ENCODE measurements around the gene PTCD3. TPM values are rescaled to one million over a fixed set of nuclear protein-coding genes. Genes with fewer than 3 reads are reported as not detected.

Gene PTCD3
- total RNA-seq, 1 experiment from 2014 or later = 202 TPM

DNA sequence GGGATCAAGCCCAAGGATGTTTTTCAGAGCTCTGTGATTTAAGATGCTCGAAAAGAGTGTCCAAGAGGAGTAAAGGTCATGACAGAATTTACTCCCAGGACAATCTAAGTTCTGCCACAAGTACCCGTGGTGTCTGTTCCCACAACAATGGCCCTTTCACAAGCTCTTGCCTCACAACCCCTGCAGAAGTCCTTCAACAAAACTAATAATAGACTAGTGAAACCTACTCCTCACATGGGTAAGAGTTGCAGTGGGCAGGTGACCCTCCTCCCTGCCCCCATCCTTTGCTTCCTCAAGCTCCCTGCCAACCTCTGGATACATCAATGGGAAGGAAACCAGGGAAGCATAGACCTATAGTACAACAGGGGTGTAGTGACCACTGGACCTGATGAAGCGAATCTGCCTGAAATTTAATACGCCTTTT lies 34.9 kb downstream of the PTCD3 start:
- DNase-seq (ENCODE audit: extremely low read depth, low read depth) = no peak

DNA sequence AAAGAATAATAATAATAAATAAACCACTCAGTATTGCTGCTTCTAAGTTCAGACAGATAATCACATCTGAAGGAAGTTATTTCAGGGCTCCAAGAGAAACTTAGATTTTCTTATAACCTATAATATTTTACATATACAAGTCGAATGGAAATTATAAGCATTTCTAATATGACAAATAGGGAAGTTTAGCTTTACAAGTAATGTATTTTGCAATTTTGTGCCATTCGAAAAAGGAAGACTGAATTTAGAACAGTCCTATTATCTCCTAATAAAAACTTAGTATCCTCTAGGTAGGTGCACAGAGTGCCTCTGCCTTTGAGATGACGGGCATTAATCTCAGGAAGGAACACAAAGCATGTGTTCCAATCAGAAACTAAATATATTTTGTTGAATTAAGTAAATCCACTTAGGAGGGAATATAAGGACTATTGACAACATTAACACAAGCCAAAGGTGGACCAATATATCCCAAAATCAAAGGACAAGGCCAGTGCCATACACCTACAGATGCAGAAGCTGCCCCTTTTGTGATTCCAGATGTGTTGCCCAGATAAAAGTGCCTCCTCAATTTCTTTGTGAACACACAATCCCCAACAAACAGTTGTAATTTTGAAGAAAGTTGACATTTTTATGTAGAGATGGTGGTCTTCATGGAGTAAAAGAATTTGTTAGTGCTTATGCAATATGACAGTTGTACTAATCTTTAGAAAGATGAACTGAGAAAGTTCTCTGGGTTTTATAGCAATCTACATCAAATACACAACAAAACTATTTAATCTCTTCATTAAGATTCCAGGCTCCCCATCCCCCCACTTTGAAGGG lies 36.6 kb downstream of the PTCD3 start:
- no peak for DNase-seq (ENCODE audit: extremely low read depth, low read depth)

DNA sequence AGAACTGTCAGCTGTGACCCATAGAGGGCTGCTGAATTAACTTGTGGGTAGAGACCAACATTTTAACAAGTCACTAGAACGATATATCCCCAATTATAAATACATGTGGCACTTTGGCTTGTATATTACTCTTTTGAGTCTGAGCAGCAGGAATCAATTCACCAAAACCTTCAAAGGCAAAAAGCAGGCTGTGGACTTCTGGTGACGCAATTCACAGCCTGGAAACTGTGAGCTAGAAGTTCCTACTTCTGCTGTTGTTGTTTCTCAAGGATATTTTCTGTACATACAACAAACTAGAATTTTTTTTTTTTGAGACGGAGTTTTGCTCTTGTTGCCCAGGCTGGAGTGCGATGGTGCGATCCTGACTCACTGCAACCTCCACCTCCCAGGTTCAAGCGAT lies 37.3 kb downstream of the PTCD3 start:
- no peak for DNase-seq (ENCODE audit: extremely low read depth, low read depth)

DNA sequence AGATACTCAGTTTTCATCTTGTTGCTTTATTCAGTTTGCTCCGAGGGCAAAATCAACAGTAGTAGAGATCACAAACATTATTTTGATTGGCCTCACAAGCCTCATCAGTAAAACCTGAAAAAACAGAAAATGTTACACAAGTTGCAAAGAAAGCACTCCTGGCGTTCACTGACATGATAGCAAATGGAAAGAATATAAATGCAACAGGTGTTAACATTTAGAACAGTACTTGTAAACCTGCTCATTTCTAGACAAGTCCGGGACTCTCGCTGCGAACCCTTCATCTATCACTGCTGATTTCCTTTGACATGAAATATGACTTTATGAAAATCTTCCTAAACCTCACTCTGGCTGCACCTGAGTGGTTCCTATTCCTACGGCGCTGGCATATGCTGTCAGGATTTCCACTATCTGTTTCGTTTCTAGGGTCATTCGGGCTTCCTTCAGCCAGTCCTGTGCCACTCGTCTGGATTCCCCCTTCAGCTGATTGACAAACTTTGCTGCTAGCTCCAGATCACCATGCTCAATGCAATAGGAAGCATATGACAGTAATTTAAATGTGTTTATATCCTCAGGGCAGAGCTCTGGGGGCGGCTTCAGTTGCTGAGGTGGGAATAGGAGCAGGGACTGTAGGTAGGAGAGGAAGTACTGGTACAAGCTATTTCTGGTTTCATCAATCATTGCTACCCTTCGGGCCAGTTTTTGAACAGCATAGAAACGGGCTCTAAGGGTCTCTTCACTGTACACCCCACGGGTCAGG lies 38.1 kb downstream of the PTCD3 start:
- no peak for DNase-seq (ENCODE audit: extremely low read depth, low read depth)

DNA sequence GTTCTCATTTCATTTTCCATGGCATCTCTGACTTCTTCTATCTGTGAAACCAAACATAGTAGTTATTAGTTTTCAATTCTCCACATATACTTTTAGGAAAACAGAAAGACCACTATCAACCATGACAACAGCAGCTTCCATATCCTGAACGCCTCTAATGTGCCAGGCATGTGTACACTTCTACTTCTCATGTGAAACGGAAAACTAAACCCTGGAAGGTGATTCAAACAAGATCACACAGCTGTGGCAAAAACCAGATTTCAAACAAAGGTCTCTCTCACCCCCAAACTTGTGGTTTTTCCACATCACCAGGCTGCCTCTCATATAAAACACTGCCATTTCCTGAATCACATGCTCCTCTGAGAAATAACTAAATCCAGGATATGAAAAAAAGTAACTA lies 41.8 kb downstream of the PTCD3 start:
- no peak for DNase-seq (ENCODE audit: extremely low read depth, low read depth)

DNA sequence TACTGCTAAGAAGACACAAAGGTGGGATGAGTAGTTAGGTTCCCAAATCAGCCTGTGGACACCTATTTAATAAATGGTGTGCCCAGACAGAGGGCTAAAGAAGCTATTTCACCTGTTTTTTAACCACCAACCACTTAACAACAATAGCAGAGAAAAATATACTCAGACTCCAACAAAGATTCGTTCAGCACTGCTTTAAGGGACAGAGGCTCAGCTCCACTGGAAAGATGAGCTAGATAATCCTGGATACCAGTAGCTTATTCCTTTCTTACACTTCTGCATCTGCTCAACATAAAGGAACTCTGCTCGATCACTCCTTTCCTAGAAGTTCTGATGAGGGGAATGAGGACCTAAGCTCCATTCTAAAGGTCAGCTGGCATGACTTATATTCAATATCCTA lies 44.5 kb downstream of the PTCD3 start:
- DNase-seq (ENCODE audit: extremely low read depth, low read depth) = no peak

DNA sequence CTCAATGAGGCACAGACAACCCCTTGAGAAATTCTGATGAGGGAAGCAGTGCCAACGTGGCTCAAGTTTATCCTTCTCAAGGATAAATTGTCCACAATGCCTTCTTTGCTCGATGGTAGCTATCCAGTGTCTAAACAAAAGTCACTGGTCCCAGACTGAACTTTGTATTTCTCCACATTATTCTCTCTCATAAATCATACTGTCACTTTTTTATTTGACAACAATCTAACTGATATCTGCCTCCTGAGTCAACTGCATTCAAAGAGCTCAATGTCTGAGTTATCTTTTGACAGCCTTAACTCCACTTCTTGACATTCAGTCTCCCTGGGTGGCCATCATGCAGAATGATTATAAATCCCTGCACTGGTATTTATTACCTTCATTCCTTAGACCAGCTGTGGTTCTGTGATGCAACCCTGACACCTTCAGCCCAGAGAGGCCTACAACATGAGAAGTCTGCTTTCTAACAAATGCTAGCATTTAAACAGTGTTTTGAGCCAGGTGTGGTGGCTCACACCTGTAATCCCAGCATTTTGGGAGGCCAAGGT lies 51.0 kb downstream of the PTCD3 start:
- DNase-seq (ENCODE audit: extremely low read depth, low read depth) = no peak

DNA sequence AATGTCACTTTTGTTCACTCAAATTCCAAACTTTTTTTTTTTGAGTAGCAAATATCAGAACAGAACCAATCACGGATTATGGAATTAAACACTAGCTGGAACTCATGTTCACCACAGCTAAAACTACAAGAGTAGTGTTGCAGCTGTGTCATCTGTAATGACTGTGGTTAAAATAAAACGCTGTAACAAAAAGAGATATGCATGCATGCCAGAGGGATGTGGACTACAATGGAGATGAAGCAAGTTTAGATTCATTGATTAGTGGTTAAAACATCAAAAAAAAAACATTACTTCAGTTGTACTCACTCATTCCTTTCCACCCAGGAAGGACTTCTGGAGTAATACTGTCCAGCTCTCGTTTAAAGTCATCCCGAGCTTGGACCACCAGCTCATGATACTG lies 52.3 kb downstream of the PTCD3 start:
- no peak for DNase-seq (ENCODE audit: extremely low read depth, low read depth)

DNA sequence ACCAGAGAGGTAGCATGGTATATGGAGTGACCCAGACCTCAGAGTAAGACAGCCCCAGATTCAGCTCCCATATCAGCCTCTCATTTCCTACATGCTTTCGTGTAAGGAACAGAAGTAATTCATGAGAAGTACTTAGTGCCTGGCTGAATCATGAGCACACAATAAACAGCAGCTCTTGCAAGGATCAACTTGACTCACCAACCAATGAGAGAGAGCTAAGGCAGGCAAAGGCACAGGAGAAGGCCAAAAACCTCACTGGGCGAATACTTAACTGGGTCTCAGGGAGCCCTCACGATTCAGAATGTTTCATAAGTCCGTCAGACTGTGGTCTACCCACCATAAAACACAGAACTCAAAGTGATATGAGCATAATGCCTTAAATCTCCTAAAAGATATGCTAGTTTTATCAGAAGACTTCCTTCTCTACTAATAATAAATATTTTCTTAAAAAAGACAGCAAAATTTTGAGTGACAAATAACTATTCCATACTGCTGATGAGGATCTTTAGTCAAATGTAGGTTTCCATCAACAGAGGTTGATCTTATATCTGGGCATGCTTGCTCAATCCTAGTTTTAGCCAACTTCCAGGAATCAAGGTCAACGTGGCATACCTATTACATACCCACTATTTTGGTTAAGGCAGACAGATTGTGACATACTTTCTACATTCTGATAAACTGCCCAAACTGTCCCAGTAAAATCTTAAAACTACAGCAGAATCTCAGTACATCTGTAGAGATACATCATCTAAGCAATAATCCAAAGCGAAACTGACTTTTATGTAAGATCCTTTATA lies 54.3 kb downstream of the PTCD3 start:
- DNase-seq (ENCODE audit: extremely low read depth, low read depth) = no peak

DNA sequence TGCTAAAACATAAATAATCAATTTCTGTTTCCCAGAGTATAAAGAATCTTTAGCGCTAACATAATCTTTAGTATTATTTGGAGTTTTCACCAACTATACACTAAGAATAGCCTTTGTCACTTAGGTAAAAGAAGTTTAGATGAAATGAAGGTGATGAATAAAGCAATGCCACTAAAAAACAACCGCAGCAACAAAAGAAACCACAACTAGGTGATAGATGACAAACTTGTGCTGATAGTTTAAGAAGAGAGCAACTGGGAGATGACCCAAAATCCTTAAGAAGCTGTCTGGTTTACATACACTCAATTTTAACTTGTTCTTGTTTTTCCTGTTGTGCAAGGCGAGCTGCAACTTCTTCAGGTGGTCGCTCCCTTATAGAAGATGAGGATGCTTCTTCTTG lies 64.4 kb downstream of the PTCD3 start:
- no peak for DNase-seq (ENCODE audit: extremely low read depth, low read depth)

DNA sequence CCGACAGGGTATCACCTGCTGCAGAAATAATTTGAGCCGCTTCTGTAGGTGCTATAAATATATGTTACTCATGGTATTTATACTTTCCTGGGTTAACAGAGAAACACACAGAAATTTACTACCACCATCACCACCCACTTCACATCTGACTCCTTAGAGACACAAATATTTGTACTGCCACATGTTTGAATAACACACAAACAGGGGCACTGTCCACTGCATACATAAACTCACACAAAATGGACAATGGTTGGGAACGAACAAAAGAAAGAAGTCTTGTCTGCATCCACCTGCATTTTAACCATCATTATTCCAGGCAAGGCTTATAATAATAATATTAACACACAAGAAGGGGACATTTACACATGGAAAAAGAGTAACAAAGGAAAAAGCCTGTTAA lies 65.3 kb downstream of the PTCD3 start:
- DNase-seq (ENCODE audit: extremely low read depth, low read depth) = no peak

DNA sequence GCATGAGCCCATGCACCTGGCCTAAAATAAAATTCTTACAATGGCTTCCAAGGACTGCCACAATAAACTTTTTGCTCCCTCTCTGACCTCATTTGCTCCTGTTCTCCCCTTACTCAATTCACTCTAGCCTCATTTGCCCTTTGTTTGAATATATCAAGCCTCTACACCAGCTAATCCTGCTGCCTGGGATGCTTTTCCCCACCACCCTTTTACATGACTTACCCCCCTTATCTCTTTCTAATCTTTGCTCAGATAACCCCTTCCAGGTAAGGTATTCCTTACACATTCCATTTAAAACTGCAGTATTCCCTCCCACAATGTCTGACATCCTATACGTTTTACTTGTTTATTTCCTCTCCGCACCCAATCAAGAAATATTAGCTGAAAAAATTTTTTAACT lies 66.6 kb downstream of the PTCD3 start:
- DNase-seq (ENCODE audit: extremely low read depth, low read depth) = no peak

DNA sequence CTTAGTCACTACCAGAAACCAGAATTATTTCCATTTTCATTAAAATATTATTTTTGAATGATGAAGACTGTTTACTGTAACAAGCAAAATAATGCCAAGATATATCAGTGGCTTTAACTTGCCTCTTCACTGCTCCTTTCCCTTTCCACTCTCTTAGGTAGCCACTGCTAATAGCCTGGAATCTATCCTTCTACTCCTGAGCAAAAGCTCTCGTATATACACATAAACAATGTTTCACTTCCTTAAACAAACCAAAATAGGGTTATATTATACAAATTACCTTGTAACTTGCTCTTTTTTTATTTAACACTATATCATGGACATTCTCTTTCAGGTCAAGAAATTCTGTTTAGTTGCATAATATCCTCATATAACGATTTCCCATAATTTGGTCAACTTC lies 68.4 kb downstream of the PTCD3 start:
- no peak for DNase-seq (ENCODE audit: extremely low read depth, low read depth)

DNA sequence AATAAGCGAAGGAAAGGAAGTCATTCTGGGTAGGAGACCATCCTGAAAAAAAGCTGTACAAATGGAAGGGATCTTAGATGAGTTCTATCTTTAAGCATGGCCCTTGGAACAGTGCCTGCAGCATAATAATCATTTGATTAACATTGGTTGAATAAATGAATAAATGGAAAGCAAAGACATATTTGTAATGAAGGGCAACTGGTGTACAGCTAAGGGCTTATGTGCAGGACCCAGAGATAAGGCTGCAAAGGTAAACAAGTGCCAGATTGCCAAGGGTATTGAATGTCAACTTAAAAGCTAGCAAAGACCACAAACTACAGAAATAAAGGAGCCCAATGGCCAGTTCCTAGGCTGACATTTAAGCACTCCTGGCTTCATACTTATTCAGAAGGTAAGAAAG lies 69.8 kb downstream of the PTCD3 start:
- no peak for DNase-seq (ENCODE audit: extremely low read depth, low read depth)

DNA sequence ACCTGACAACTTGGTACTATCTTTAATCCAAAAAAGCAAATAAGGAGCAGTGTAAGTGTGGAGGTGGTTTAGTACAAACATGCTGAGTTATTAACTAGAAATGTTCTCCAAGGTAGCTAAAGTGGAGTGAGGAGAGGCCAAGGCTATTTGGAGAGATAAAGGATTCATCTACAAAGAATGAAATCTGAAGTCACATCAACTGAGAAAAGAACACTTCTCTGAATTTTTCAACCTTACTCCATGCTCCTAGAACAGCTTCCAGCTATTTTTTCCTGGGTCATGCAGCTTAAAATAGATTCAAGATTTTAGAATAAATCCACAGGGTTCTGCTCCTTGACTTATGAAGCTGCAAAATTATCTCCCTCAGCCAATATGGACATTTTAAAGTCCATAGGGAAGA lies 70.6 kb downstream of the PTCD3 start:
- DNase-seq (ENCODE audit: extremely low read depth, low read depth) = no peak

DNA sequence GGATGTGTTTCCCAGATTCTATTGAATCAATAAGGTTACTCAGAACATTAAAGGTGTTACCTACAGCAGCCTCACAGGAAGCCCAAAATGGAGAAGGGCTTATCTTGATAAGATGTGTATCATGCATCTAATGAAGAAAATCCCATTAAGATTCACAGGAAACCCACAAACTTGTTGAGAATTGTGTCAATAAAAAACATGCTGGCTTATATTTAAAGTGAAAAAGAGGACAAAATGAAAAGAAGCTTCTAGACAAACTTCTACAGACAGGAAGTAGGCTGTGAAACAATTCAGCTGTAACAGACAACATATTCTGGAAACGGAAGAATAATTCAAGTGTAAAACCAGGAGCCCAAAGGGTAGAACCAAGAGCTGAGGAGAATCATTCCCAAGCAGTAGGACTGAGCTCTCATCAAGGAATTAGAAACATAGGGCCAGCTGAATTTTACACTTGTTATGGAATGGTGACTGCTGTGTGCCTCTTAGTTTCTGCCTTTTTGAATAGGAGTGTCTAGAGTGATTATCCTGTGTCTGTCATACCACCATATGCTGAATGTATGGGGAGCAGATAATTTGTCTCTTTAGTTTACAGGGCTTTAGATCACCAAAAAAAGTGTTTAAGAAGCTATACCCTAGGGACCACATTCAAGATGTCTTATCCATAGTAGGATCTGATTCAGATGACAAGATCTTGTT lies 79.6 kb downstream of the PTCD3 start:
- DNase-seq (ENCODE audit: extremely low read depth, low read depth) = no peak

DNA sequence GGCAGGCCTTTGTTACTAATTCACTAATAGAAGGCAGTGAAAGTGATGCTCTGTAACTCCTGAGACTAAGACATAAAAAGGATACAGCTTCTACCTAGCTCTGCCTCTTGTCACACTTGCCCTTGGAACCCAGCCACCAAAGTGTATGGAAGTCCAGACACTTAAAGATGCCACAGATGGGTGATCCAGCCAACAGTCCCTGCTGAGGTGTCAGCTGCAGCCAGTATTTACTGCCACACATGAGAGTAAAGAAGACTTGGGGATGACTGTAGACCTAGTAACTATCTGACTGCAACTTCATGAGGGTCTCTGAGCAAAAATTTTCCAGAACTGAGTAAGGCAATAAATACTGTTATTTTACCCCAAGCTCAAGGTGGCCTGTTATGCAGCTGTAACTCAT lies 80.4 kb downstream of the PTCD3 start:
- DNase-seq (ENCODE audit: extremely low read depth, low read depth) = no peak

DNA sequence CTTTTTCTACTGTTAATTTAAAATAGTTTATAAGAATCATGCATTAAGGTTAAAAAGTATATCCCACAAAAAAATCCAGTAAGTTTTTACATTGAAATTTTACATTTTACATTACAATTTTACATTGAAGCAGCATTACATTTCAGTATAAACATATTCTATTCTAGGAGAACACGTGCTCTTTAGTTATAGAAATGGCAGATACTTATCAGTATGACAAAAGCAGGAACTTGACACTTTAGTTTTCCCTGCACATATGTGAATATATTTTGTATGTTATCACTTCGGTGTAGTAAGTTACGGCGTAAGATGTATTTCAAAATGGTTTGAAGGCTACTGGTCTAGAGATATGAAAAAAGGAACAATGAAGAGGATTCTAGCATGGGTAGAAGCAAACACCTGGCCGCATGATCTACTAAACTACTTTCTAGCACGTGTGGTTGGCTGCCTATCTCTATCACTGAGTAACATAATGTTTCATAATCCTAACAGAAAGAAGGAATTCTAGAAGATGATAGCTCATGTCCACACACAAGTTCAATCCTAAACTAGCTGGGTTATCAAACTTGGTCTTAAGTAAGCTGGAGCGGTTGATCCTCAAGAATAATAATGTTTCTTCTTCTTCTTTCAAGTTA lies 83.9 kb downstream of the PTCD3 start:
- DNase-seq (ENCODE audit: extremely low read depth, low read depth) = no peak

Data from NCI-H460 (cell line).